Stomach (tissue), 4 donors: ENCODE measurements around the gene PRKCE.

ENCODE experiments used
- CTCF ChIP-seq, 7 experiments: fragments of 450-650 bp in 4 of 7; fragments of 200-600 bp in 3 of 7; sonication (generic) in 3 of 7; IDR thresholded peaks; one replicate each; pipeline ENCODE4 v1.5.1; 2016 to 2019; ENCODE audit warnings: antibody characterized with exemption in 7 of 7, control low read depth in 2 of 7, mild to moderate bottlenecking in 1 of 7
- POLR2A ChIP-seq, 4 donors: fragments of 450-650 bp; IDR thresholded peaks; one replicate each; pipeline ENCODE4 v1.6.1; 2016; ENCODE audit warnings: antibody characterized with exemption in 4 of 4, control low read depth in 2 of 4, mild to moderate bottlenecking in 1 of 4, moderate library complexity in 1 of 4
- POLR2AphosphoS5 ChIP-seq, 3 donors: sonication (generic); formaldehyde crosslinking; IDR thresholded peaks; one replicate each; pipeline ENCODE4 v1.6.1; 2016; ENCODE audit warnings: antibody characterized with exemption in 3 of 3

GRCh38 chr2:46195819-46196218, 544.3 kb downstream of the PRKCE start:
- TF ChIP-seq CTCF (IDR thresholded peaks at IDR 0.05) (no peak), POLR2AphosphoS5 (IDR thresholded peaks at IDR 0.05) (no peak), POLR2A (IDR thresholded peaks at IDR 0.05) (no peak)
